Measurements from ENCODE around the gene CTBP1.

- TF ChIP-seq CTCF (conservative IDR thresholded peaks at IDR 0.05; ENCODE audit: low read depth, low read length) (no peak), EZH2 (IDR thresholded peaks at IDR 0.05; ENCODE audit: borderline replicate concordance, low read depth, low read length, poor library complexity, severe bottlenecking) (no peak)
These were observed 16.4 kb upstream of the CTBP1 start for GRCh38 chr4:1265351-1265750.

Measured in A673 (cell line).